GM21825 (cell line): ENCODE data around the gene AIG1.

Source experiments
- ATAC-seq: cut with Tn5 transposase; IDR thresholded peaks from one replicate; pipeline ENCODE4 v1.9.1; 2021; ENCODE audit warnings: mild to moderate bottlenecking, moderate library complexity; ENCODE audit not compliant: unreplicated experiment

Gene AIG1

DNA sequence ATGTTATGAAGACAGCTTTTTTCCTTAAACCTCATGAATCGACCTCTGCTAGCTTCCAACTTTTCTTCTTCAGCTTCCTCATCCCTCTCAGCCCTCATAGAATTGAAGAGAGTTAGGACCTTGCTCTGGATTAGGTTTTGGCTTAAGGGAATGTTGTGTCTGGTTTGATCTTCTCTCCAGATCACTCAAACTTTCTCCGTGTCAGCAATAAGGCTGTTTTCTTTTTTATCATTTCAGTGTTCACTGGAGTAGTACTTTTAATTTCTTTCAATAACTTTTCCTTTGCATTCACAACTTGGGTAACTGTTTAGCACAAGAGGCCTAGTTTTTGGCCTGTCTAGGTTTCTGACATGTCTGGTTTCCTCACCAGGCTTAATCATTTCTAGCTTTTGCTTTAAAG is 32.6 kb downstream of the AIG1 start:
- no peak for ATAC-seq

DNA sequence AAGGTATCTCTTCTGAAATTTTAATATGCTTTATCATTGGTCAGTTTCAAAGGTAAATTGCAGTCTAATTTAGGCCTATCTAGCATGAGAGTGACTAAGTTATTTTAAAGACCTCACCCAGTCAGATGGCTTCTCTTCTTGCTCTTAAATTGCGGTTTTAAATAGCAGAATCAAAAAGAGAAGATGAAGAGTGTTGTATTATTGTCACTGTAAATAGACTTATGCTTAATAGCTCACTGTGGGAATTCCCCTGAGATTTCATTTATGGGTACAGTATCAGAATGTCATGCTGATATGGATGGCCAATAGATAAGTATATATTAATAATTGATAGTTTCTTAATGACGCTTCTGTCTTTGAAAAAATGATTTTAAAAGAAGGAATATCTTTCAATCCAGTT is 35.7 kb downstream of the AIG1 start:
- ATAC-seq, result no peak

DNA sequence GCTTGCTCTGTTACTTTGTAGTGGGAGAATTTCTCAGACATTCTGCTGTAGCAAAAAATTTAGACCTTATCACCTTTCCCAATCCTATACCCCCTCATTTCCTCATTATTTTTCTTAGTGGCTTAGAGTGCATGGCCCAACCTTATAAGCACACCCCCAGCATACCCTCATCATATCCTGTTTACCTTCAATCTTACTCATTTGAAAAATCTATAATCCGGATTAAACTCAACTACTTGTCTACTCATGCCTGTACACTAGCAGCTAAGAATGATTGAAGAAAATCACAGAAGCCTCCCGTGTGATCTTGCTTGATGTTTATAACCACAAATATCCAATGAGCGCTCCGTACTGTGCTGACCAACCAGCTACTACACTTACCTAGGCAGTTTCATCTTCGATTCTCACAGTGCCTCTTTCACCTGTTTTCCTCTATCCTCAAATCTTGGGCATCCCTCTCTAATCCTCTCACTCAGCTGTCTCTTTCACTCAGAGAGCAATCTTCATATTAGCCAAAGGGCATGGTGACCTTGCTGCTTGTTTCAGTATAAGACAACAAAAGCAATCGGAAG is 36.6 kb downstream of the AIG1 start:
- no peak for ATAC-seq

DNA sequence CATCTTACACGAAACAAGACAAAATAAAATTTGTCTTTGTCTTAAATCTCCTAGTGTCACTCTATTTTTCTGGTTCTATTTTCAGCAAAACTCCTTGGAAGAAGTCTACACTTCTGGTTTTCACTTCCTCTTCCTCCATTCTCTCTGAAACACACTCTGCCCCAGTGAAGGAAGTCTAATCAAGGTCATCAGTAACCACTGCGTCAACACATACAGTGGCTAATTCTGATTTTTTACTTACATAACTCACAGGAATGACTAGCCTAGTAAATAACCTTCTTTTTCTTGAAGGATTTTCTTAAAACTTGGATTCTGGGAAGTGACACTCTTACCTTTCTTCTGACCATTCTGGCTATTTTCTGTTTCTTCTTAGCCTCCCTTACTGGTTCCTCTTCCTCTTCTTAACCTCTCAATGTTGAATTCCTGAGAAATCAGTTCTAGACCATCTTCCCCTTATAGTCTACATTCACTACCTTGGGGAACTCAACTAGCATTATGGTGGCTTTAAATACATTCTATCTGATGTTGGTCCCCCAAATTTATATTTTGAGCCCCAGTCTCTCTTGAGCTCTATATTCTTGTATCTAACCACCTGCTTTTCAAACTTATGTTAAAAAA is 37.5 kb downstream of the AIG1 start:
- ATAC-seq, result peak; percentile 90

DNA sequence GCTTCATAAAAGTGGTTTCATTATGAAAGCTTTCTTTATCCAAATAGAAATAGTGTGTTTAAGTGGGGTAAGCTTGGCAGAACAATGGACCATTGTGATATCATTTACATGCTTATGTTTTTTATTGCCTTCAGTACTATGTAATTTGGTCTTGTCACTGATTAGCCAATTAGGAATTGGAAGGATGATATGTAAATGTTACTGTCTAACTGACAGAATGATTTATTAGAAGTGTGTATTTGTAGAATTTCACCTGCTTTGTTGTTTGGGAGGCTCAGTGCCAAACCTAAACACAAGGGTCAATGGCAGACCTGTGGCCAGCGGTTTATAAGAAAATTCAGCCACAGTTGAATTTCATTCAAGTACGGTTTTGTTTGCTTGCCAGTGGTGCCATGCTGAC is 39.0 kb downstream of the AIG1 start:
- ATAC-seq, result no peak

DNA sequence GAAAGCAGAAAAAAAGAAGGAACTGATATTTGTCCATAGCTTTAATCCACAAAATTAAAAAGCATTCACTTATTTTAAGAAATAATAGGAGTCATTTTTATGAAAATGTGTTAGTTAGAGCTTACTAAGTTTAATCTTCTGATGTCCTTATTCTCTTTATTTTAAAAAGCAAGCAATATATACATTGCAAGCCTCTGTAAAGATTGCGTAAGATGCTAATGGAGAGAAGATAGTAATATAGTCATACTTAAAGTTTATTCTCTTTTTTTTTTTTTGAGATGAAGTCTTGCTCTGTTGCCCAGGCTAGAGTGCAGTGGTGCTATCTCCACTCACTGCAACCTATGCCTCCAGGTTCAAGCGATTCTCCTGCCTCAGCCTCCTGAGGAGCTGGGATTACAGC is 39.7 kb downstream of the AIG1 start:
- no peak for ATAC-seq

DNA sequence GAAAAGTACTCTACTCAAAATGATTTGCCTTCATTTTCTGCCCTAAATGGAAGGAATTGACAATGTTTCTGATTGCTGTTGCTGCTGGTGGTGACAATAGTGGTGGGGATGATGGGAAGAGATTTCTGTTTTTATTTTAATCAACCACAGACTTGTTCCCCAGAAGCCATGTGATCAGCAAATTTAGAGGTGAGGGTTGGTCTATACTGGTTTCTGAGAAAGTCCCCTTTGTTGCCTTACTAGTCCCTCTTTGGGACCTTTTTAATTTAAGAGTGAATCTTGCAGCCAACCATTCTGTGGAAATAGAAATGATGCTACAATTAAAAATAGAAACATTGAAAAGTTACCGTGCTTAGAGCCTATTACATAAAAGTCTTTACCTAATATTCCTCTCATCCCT is 43.2 kb downstream of the AIG1 start:
- ATAC-seq, result no peak

DNA sequence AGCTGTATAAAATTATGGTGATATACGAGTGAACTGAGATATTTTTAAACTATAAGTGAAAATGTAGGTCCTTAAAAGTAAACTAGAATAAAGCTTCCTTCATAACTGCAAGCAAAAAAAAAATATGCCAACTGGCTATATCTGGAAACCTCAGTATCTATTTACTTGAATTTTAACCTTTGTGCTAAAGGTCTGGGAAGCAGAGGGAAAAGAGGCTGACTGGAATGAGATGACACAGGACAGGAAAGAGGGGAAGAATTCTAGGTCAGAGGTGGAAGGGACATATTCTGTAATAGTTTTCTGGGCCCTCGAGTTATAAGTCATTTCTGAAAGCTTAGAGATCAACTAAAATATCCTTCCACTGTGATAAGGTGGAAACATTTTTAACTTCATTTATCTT is 46.8 kb downstream of the AIG1 start:
- no peak for ATAC-seq

DNA sequence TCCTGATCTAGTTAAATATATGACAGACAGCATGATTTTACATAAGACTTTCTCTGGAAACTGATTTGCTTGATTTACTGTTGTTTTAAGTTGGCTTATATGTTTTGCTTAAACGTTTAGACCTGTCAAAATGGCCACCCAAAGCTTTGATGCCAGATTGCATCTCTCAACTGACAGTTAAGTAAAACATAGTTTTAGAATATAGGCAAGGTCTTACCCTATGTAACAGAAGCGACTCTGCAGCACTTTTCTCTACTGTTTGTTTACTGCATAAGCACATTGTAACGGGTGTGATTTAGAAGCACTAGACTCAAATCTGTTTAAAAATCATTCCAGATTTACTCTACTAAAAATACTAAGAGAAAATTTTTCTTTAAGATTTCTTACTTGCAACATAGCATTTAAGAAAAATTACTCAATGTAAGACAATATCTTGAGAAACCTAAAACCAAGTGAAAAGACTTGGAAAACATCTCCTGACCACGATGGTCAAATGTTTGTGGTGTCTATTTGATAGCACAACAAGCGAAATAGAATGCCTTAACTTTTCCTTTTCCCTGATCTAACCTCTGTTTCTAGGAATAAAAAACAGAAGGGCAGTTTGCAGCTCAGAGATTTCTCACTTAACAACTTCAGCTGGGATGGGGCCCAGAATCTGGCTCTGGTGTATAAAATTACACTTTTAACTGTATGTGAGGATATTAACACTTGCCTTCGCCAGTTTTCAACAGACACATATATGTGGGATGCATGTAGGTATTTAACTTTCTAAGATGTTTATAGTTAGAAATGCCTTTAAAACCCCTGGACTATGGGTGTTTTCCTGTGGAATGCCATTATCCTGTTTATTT is 47.4 kb downstream of the AIG1 start:
- ATAC-seq, result no peak

DNA sequence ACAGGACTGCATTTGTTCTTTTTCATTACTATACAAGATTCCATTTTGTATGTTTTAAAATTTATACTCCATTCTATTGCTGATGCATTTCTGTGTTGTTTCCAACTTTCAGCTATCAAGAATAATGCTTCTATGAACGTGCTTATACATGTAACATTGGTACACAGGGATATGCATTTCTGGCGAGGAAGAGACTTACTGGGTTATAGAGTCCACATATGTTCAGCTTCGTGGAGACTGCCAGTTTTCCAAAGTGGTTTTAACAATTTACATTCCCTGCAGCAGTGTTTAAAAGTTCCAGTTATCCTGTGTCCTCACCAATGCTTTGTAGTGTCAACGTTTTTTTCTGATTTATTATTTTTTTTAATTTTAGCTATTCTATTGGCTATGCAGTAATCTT is 48.5 kb downstream of the AIG1 start:
- no peak for ATAC-seq

DNA sequence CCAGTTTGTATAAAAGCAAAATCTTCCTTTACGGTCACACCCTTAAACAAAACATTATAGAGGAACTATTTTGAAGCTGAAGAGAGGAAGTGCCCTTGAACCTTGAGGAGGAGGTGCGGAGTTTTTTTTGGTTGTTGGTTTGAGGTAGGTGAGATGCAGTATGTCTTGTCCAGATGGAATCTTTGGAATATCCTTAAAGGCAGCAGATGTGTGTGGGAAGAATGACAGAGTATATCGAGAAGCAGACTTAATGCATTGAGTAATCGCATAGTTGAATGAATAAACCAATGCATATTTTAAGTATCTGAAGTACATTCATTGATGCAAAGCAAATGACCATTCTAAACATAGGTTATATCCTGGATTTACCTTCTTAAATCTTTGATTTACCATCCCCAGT is 49.9 kb downstream of the AIG1 start:
- ATAC-seq, result no peak

DNA sequence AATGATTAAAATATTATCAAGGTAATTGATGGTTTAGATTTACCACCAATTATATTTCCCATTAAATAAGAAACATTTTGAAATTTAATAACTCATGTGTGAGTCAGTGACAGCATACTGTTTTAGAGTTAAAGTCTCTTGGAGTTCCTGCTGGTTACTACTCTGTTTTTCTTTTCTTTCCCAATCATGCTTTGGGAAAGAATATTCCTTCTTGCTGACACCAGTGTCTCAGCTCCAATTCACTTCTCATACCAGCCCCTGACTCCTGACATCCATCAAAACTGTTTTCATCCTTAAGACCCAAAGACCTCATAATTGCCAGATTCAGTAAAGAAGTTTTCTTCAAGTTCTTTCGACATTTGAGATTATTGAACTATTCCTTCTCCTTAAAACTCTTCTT is 50.3 kb downstream of the AIG1 start:
- no peak for ATAC-seq

DNA sequence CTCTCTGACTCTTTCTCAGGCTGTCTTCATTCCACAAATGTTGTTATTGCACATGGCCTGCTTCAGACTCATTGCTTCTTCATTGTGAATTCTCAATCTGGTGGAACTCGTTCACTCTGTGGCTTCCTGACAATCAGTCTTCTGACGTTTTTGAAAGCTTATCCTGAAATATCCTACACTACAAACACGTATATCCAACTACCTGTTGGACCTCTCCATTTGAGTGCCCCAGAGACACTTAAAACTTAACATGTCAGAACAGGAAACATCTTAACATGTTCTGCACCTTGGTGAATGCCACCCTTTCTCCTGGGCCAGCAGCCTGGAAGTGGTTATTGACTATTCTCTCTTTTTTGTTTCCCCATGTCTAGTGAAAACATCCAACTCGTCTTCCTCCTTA is 50.8 kb downstream of the AIG1 start:
- ATAC-seq, result no peak

DNA sequence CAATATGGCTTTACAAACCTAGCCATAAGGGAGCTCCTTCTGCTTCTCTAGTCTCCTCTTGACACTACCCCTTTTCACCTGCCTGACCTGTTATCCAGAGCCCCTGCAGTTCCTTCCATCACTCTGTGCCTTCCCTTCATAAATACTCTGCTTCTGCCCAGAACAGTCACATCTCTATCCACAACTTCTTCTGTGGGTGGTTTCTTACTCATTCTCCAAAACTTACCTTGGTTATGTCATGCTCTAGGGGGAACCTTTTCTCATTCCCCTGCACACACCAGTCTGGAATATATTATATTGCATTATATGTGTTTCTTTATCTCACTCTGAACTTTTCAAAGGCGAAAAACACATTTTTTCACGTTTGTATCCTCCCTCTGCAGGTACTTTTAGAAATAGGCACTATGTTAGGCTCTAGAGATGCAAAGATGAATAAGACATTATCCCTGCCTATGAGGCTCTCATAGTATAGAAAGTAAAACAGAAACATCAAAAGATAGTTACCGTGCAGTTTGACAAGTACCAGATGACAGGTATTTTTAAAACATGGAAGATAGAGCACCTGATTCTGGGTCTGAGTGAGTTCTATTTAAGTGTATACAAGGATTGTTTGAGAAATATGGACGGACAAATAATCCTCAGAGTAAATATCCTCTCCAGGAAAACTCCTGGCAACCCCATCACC is 51.5 kb downstream of the AIG1 start:
- no peak for ATAC-seq

DNA sequence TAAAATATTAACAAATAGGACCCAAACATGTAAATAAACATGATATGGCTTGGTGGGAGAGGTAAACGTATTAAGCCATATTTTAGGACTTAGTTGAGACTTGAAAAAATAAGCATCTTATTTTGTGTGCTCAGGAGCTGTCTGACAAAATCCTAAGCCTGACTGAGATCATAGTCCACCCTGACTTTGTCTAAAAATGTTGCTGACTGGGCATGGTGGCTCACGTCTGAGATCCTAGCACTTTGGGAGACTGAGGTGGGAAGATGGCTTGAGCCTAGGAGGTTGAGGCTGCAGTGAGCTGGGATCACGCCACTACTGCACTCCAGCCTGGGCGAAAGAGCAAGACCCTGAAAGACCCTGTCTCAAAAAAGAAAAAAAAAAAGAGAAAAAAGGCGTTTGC is 52.1 kb downstream of the AIG1 start:
- ATAC-seq, result no peak

DNA sequence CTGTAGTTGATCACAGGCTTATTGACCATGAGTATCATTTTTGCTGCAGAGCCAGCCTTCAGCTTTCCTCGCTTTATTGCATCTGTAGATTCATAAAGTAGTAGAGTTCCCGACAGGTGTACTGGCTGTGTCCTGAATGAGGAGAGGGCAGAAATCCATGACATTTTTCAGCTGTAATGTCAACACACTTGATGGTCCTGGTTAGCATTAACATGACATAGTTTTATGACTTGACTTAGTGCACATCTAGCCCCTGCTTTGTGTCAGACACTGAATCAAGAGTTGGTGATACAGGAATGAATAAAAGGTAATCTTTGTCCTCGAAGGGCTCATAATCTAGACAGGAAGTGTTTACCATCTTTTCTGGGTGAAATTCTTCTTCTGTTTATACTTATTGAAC is 55.0 kb downstream of the AIG1 start:
- no peak for ATAC-seq

DNA sequence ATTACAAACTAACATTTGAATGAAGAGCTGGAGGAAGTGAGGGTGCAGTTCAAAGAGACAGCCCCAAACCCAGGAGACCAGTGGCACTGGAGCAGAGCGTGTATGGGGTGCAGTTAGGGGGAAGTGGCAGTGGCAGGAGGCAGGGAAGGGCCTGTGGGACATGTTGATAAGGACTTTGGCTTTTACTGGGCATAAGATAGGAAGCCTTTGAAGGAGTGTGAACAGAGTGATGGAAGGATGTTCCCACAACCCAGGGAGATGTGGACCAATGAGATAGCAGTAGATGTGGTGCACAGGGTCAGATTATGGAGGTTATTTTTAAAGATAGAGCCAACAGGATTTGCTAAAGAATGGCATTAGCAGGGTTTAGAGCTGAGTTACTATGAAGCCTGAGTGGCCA is 56.4 kb downstream of the AIG1 start:
- no peak for ATAC-seq

DNA sequence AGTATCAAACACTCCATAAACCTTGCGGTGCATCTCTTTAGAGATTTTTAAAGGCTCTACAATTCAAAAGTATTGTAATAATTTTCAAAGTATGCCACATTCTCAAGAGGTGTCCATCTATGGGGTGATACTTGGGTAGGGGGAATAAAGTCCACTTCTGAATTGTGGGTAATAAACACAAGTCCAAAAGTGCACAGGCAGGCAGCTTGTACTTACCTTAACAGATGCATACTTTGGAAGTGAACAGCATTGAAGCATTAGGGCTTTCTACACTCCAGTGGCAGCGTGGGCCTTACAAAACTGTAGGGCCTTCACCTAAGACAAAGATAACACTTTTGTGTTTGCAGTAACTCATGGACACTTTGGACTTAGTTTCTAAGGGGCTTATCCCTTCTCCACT is 58.6 kb downstream of the AIG1 start:
- ATAC-seq, result no peak

DNA sequence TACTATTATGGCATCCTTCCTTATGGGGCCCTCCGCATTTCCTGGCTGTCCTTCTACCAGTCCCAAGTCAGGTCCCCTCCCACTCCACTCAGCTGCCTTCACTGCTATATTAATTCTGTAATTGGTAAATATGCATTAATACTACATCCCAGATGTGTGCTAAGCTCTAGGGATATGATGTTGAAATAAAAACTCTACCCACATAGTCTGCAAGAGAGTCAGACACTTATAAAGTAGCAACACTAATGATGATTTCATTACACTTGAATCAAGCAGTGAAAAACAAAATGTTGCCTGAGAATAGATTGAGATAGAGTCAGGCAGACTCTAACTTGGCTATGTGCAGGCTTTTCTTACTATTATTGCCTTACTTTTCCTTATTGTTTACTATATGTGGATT is 62.4 kb downstream of the AIG1 start:
- no peak for ATAC-seq

DNA sequence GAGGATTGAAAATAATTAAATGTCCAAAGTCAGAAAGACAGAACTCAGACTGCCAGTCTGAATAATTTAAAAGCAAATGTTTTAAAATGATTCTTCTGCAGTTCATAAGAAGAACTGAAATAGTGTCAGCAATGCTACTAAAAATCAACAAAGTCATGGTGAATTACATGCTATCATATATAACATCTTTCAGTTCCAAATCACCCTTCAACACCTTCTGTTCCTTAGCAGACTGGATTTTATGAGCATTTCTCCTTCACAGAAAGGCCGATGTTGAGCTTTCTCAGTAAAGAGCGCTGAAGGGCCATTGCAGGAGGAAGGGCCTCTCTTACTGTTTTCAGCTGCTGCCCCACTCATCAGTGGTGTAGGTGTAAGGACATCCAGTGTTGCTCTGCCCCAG is 63.3 kb downstream of the AIG1 start:
- no peak for ATAC-seq

DNA sequence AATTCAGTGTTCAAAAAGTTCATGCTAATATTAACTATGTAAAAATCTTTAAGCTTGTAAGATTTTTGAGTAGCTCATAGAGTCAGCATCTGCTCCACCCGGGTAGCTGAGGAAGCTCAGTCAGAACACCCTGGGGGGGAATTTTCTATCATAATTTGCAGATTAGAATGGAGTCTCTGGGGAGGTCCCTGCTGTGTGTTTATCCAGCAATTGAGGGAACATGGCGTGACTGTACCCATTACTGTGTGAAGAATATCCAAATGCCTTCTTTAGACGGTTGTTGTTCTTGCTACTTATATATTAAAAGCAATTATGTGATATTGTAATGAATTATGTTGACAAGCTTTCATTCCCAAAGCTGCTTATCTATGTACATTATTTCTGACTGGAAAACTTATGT is 64.8 kb downstream of the AIG1 start:
- ATAC-seq, result no peak
